Gastroesophageal sphincter (tissue), 3 donors: Measurements from ENCODE around the gene MYO15B.

Experiments used
- POLR2A ChIP-seq, 2 donors: fragments of 450-650 bp; IDR thresholded peaks; one replicate each; pipeline ENCODE4 v1.6.1; 2017; ENCODE audit warnings: antibody characterized with exemption in 2 of 2, mild to moderate bottlenecking in 2 of 2, moderate library complexity in 1 of 2
- POLR2AphosphoS5 ChIP-seq: sonication (generic); formaldehyde crosslinking; IDR thresholded peaks from one replicate; pipeline ENCODE4 v1.6.1; 2017; ENCODE audit warnings: antibody characterized with exemption
- TF ChIP-seq, protein P1 (sequence below), 4 experiments: fragments of 200-600 bp in 2 of 4; fragments of 450-650 bp in 2 of 4; sonication (generic) in 1 of 4; IDR thresholded peaks; one replicate each; pipeline ENCODE4 v1.5.1; 2017 to 2019; ENCODE audit warnings: antibody characterized with exemption in 4 of 4, mild to moderate bottlenecking in 2 of 4, moderate library complexity in 2 of 4

DNA sequence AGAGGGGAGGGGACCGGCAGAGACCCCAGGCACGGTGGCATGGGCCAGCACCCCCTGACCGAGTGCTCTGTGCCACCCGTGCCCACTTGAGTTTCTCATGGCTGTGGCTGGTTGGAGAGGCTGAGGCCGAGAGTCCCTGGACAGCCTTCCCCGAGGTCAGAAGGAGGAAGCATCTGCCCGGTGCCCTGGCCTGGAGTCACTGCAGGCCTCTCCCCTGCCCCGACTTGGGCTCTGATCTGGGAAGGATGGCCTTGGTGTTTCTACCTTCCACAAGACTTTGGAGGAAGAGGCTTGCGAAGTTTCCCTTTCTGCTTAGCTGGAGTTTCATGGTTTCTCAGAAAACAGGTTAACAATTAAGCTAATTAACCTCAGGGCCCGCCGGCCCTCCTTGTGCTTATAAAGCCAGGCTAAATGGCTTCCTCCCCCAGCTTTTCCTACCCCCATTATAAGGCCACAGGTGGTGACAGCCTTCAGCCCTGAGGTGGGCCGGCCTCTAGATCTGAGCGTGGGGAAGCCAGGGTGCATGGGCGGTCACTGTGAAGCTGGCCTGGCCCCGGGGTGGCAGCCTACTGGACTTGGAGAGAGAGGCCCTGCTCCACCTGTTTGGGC lies 44.8 kb upstream of the MYO15B start:
- TF ChIP-seq, protein P1, sequence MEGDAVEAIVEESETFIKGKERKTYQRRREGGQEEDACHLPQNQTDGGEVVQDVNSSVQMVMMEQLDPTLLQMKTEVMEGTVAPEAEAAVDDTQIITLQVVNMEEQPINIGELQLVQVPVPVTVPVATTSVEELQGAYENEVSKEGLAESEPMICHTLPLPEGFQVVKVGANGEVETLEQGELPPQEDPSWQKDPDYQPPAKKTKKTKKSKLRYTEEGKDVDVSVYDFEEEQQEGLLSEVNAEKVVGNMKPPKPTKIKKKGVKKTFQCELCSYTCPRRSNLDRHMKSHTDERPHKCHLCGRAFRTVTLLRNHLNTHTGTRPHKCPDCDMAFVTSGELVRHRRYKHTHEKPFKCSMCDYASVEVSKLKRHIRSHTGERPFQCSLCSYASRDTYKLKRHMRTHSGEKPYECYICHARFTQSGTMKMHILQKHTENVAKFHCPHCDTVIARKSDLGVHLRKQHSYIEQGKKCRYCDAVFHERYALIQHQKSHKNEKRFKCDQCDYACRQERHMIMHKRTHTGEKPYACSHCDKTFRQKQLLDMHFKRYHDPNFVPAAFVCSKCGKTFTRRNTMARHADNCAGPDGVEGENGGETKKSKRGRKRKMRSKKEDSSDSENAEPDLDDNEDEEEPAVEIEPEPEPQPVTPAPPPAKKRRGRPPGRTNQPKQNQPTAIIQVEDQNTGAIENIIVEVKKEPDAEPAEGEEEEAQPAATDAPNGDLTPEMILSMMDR (IDR thresholded peaks at IDR 0.05), result no peak
- TF ChIP-seq POLR2A (IDR thresholded peaks at IDR 0.05) (no peak), POLR2AphosphoS5 (no peak)
